GM19328 (cell line): Measurements from ENCODE around the gene KCNT1.

Source experiments
- ATAC-seq: cut with Tn5 transposase; IDR thresholded peaks from one replicate; pipeline ENCODE4 v1.9.1; 2021; ENCODE audit warnings: mild to moderate bottlenecking, moderate library complexity; ENCODE audit not compliant: unreplicated experiment

Gene KCNT1

GRCh38 chr9:135744333-135745070 is 42.5 kb downstream of the KCNT1 start:
- no peak for ATAC-seq

DNA sequence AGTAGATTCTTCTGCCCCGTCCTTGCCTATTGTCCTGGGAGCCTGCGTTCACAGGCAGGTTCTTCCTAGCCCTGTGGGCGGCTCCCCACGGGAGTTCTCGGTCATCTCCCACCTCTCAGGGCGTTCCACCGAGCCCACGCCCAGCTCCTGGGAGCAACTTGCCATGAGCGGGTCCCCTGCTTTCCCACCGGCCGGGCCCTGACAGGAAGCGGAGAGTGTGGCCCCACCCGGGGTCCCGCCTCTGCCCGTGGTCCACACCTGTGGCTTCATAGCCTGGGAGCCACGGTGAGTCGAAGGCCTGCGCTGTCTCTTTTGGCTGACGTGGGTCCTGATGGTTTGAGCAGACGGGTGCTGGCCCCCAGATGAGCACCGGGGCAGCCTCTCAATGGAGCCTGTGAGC is 43.2 kb downstream of the KCNT1 start:
- no peak for ATAC-seq

GRCh38 chr9:135745686-135746324 is 43.8 kb downstream of the KCNT1 start:
- ATAC-seq, result no peak

- ATAC-seq, result no peak
These were observed 44.6 kb downstream of the KCNT1 start for GRCh38 chr9:135746565-135746964.

DNA sequence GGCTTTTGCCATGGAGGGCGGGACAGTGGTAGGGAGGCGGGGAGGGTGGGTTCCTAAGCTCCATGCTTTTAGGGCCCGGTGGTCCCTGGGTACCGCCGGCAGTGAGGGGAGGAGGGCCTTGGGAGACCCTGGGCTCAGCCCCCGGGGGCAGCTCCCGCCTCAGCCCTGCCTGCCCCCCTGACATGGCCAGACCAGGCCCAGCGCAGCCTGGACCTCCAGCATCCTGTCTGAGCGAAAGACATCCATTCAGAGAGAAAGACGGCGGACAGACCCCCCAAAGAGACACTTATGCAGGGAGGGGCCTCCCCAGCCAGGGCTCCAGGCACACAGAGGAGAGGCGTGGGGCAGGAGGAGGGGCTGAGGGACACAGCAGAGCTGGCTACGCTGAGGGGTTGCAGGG is 45.3 kb downstream of the KCNT1 start:
- no peak for ATAC-seq

GRCh38 chr9:135748676-135749075 is 46.7 kb downstream of the KCNT1 start:
- ATAC-seq, result no peak

- no peak for ATAC-seq
These were observed 47.4 kb downstream of the KCNT1 start for GRCh38 chr9:135749171-135750045.

GRCh38 chr9:135750786-135751185 is 48.8 kb downstream of the KCNT1 start:
- no peak for ATAC-seq

DNA sequence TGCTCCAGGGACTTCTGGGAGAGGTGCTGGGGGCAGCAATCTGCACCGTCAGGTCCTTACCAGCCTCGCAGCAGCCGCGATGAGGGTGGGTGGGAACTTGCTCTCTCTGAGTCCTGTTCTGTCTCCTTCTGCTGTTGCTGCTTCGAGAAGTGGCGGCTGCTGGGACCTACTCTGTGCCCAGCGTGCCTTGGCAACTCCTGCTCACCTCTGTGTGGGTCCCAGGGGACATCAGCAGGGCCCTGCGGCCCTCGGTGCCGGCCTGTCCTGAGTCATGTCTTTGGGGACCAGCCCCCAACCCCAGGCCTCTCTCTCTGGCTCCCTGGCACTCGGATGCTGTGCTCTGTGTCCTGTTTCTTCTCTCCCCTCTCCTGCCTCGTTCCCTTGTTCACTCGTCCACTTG is 49.5 kb downstream of the KCNT1 start:
- no peak for ATAC-seq

DNA sequence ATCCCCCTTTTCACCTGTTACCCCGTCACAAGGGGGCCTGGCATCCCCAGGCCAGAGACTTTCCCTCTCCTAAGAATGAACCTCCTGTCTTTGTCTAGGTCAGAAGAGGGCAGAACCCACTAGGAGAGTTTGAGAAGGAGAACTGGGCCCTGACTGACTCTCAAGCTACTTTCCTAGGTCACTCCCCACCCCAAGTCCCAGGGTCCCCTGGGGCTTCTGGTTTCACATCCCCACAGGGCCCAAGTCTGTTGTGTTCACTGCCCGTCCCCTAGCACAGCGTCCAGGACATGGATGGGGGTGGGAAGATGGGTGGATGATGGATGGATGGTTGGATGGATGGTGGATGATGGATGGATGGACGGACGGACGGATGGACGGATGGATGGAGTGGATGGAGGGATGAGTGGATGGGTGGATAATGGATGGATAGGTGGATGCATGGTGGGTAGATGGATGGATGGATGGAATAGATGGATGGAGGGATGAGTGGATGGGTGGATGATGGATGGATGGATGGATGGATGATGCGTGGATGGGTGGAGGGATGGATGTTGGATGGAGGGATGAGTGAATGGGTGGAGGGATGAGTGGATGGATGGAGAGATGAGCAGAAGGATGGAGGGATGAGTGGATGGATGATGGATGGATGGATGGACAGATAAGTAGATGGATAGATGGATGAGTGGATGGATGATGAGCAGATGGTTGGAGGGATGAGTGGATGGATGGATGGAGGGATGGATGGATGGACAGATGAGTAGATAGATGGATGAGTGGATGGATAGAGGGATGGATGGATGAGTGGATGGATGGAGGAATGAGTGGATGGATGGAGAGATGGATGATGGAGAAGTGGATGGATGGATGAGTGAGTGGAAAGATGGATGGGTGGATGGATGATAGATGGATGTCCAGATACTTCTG is 50.6 kb downstream of the KCNT1 start:
- no peak for ATAC-seq

DNA sequence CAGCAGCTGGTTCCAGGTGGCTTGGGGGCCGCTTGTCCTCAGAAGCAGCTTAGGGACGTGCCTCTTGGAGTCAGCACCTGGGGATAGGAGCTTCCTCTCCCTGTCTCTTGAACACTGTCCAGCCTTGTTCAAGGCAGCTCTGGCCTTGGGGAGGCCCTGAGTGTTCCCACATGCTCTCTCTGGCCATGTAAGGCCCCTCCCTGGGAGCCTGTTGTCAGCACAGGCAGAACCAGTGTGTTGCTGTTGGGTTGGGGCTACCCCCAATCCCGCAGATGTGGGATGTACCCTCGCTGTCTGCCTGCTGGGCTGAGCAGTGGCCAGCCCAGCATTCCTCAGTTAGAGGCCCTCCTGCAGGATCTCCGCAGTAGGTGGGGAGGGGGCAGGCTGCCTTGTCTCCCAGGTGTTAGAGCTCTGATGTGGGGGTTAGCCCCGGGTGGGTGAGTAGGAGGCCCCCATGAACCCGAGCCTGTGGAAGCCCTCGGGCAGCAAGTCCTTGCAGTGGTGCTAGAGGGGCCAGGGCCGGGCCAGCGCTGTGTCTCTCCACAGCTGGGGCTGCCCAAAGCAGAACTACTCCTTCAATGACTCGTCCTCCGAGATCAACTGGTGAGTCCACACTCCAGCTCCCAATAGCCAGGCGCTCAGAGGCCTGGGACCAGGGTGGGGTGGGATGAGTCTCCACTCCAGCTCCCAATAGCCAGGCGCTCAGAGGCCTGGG is 51.6 kb downstream of the KCNT1 start:
- ATAC-seq, result no peak

DNA sequence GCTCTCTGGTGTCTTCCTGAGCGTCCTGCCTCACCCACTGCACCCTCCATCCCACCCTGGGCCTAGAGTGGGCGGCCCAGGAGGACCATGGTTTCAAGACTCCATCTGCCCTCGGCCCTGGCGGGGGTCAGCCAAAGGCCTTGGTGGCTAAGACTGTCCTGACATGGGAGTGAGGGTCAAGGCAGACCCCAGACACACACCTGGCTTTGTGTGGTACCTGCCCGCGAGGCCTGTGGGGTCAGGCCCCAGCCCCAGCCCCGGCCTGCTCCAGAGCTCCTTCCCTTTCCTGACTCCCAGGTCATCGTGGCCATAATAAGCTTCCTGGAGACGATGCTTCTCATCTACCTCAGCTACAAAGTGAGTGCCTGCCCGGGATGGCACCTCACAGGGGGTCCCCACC is 54.6 kb downstream of the KCNT1 start:
- ATAC-seq, result no peak

DNA sequence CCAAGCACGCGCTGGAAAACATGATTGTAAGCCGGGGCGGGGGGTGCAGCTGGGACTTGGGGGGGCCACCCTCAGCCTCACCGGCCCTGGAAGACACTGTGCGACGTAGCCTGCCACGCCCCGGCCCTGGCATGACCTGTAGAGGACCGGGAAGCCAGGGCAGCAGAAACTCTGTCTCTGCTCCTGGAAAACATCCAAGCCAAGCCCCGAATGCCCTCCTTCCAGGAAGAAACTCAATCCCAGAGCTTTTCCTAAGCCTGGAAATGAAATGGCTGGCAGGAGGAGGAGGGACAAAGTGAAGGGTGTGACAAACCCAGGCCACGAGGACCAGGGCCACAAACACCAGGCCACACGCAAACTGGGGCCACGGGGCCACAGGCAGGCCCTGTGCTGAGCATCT is 55.4 kb downstream of the KCNT1 start:
- ATAC-seq, result no peak

GRCh38 chr9:135758056-135758455 is 56.1 kb downstream of the KCNT1 start:
- ATAC-seq, result no peak

DNA sequence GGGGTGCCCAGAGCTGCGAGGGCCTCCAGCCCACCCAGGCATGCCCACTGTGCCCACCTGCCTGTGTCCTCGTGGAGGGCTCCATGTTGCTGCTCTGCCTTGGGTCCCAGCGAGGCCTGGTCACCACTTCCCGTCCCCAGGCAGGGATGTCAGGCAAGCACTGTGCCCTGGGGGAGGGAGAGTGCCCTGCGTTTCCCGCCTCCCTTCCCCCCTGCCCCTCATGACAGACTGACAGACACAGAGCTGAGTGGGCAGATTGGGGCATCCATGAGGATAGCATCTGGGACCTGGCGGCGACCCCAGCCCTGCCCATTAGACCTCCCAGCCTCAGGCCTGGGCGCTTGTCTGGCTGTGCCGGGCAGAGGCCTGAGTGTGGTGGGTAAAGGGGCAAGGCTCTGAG is 56.9 kb downstream of the KCNT1 start:
- ATAC-seq, result no peak

DNA sequence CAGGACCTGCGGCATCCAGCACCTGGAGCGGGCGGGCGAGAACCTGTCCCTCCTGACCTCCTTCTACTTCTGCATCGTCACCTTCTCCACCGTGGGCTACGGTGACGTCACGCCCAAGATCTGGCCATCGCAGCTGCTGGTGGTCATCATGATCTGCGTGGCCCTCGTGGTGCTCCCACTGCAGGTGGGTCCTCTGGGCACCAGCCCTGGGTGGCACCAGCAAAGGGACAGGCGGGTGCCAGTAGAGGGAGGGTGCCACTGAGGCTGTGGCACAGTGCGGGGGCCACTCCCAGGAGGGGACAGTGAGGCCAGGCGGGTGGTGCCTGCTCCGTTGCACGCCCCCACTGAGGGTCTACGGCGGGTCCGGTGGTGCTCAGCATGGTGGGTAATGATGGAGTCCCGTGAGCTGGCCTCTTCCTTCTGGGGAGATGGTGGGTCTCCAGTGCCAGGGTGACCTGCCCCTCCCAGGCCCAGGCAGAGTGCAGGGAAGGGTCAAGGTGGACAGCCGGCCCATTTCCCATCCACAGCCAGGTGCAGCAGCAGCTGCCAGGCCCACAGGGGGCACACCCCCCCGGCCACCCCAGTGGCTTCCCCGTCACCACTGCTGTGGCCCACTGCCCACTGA is 57.8 kb downstream of the KCNT1 start:
- no peak for ATAC-seq

GRCh38 chr9:135760465-135760864 is 58.5 kb downstream of the KCNT1 start:
- no peak for ATAC-seq

DNA sequence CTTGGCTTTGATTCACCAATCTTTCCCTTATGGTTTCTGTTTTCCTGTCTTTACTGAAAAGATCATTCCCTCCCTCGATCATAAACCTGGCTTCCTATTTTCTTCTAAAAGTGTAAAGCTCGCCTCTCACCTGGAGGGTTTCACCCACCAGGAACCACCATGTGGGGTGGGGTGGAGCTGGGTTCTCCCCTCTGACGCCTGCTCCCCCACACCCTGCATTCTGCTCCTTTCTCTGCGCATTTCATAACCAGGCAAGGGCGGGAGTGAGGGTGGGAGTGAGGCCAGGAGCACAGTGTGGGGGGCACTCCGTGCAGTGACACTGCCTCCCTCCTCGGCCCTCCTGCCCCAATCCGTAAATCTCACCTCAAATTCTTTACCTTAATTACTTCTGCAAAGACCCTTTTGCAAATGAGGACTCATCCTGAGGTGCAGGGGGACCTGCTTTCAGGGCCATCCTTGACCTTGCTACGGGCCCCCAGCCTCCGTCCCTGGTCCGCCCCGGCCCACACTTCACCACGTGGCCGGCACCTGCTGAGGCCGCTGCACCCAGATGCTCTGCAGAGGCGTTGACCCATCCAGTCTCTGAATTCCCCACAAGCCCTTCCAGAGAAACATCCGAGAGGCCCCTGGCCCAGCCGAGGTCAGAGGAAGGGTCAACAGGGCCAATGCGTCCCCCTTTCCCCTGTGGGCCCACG is 59.3 kb downstream of the KCNT1 start:
- no peak for ATAC-seq

- ATAC-seq, result no peak
These were observed 59.8 kb downstream of the KCNT1 start for GRCh38 chr9:135761845-135762168.
